Naive B cell (primary cell): Measurements from ENCODE around the gene SCIN. TPM values are rescaled to one million over a fixed set of nuclear protein-coding genes. Genes with fewer than 3 reads are reported as not detected.
"Not testable (repeated sequence)": the region's sequence is repeated elsewhere in the genome, so short reads cannot be mapped to it uniquely, and the experiment has no call there.

Experiments used
- ATAC-seq, 2 donors: fragments of 150-1000 bp; cut with Tn5 transposase; 2 replicates each; pipeline ENCODE4 v1.10.0; 2021; ENCODE audit warnings: low read depth in 2 of 2, mild to moderate bottlenecking in 2 of 2, moderate library complexity in 2 of 2
- DNase-seq: peaks from one replicate; pipeline ENCODE4 v3.0.0; 2022
- H3K27ac Mint-ChIP-seq, 6 donors: one replicate each; pipeline ENCODE4 v1.8.0; 2020 to 2022; ENCODE audit warnings: mild to moderate bottlenecking in 6 of 6, mixed read lengths in 6 of 6, moderate library complexity in 5 of 6, inconsistent platforms in 2 of 6
- H3K27me3 Mint-ChIP-seq, 3 donors: one replicate each; pipeline ENCODE4 v1.8.0; 2021 to 2022; ENCODE audit warnings: mixed read lengths in 3 of 3, mild to moderate bottlenecking in 1 of 3
- H3K36me3 Mint-ChIP-seq, 2 donors: one replicate each; pipeline ENCODE4 v1.8.0; 2020 to 2022; ENCODE audit warnings: mixed read lengths in 2 of 2, inconsistent platforms in 1 of 2, mild to moderate bottlenecking in 1 of 2
- H3K4me1 Mint-ChIP-seq, 3 donors: one replicate each; pipeline ENCODE4 v1.8.0; 2020 to 2022; ENCODE audit warnings: mixed read lengths in 3 of 3, inconsistent platforms in 1 of 3, mild to moderate bottlenecking in 1 of 3, moderate library complexity in 1 of 3
- H3K4me3 Mint-ChIP-seq, 8 donors: one replicate each; pipeline ENCODE4 v1.8.0; 2020 to 2022; ENCODE audit warnings: mild to moderate bottlenecking in 8 of 8, mixed read lengths in 8 of 8, moderate library complexity in 8 of 8, inconsistent platforms in 2 of 8
- H3K9me3 Mint-ChIP-seq, 7 donors: one replicate each; pipeline ENCODE4 v1.8.0; 2020 to 2022; ENCODE audit warnings: mixed read lengths in 7 of 7, mild to moderate bottlenecking in 5 of 7, inconsistent platforms in 2 of 7, moderate library complexity in 1 of 7
- polyA plus RNA-seq, 6 donors: library from polyadenylated mRNA; unstranded; fragments of 300-500 nt; fragmentation: Illumina TruSeq; gene quantifications; one replicate each; pipeline ENCODE4 v1.2.3, GENCODE V29; 2021; ENCODE audit warnings: low read depth in 6 of 6

Gene SCIN
- polyA plus RNA-seq, 6 donors from 2014 or later: 0.11 to 0.48 (median 0.33) TPM; not detected in 3

DNA sequence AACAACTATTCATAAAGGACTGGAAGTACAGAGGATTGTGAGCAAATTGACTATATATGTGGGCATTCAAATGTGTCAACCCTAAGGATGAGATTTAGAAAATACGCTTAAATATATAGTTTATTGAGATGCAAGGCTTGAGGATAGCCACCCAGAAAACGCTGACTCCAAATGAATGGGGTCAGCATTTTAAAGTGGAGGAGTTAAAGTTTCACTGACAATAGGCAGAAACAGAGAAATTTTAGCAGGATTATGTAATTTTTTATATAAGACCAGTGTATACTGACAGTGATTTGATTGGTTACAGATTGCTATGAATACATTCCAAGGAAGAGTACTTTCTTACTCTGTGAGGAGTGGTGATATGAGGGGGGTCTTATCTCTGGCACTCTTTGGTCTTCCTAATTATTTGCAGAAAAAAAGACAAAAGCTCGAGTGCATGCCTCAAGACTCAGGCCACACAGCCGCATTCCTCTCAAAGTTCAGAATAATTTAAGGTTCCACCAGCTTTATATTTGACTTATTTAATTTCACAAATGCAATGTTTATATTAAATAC is 78.3 kb downstream of the SCIN start:
- Mint-ChIP-seq H3K4me3 (no peak overlapping the region), H3K36me3 (no peaks in the 10 kb centered on the region), H3K9me3 (no peaks in the 10 kb centered on the region), H3K27ac (peak overlapping the region in 1 of 6 donors; percentile 39), H3K27me3 (no peaks in the 10 kb centered on the region), H3K4me1 (peaks cover 0 to 1% (median 0%) of the 10 kb centered on the region in 3 donors)
- no peak for DNase-seq
- no peak for ATAC-seq

DNA sequence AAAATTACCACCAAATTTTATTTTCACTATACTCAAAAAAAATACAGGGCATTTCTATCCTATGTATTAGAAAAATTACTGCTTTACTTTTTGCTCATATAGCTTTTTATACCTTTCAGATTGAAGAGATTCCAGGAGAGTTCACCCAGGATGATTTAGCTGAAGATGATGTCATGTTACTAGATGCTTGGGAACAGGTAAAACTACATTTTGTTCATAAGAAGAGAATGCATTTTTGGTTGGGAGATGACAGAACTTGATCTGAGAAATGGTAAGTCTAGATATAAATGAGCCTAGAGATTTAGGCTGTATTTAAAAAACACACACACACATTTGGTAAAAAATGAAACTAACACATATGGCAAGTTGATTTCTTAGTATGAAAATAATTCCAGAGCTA is 78.8 kb downstream of the SCIN start:
- Mint-ChIP-seq H3K4me1 (peaks cover 0 to 1% (median 0%) of the 10 kb centered on the region in 3 donors), H3K27me3 (no peaks in the 10 kb centered on the region), H3K4me3 (no peak overlapping the region), H3K9me3 (no peaks in the 10 kb centered on the region), H3K36me3 (no peaks in the 10 kb centered on the region), H3K27ac (no peak overlapping the region)
- ATAC-seq: no peak
- DNase-seq: no peak

DNA sequence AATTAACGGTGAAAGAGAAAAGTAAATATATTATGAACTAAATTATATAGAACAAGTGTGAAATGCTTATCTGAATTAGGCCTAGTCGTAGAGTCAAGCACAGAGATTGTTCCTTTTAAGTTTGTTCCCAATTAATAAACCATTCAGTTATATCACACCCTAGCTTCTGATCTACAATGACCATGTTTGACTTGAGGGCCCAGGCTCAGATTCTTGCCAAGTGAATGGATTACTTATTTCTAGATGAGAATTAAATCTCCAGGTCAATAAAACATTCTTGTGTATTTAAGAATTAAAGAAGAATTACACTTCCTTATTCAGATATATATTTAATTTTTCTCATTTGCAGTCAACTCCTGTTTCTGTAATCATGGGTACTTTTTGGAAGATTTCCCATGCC is 79.6 kb downstream of the SCIN start:
- DNase-seq (no peak), ATAC-seq (no peak)
- Mint-ChIP-seq H3K4me3 (no peak overlapping the region), H3K4me1 (peaks cover 0 to 1% (median 0%) of the 10 kb centered on the region in 3 donors), H3K27ac (no peak overlapping the region), H3K9me3 (no peaks in the 10 kb centered on the region), H3K36me3 (no peaks in the 10 kb centered on the region), H3K27me3 (no peaks in the 10 kb centered on the region)

- no peak for ATAC-seq
- Mint-ChIP-seq H3K4me3 (no peak overlapping the region), H3K27ac (no peak overlapping the region)
Measured at GRCh38 chr7:12653110-12653509, 82.6 kb downstream of the SCIN start.

GRCh38 chr7:12653518-12653917 is 83.0 kb downstream of the SCIN start:
- Mint-ChIP-seq H3K27ac (no peak overlapping the region), H3K4me3 (no peak overlapping the region), H3K9me3 (no peaks in the 10 kb centered on the region), H3K36me3 (no peaks in the 10 kb centered on the region), H3K4me1 (no peaks in the 10 kb centered on the region), H3K27me3 (no peaks in the 10 kb centered on the region)
- ATAC-seq (no peak), DNase-seq (no peak)

More at GRCh38 chr7:12653110-12653509, 82.6 kb downstream of the SCIN start:
- Mint-ChIP-seq H3K36me3 (no peaks in the 10 kb centered on the region), H3K27me3 (no peaks in the 10 kb centered on the region), H3K9me3 (no peaks in the 10 kb centered on the region), H3K4me1 (no peaks in the 10 kb centered on the region)
- no peak for DNase-seq

GRCh38 chr7:12655161-12655560 is 84.6 kb downstream of the SCIN start:
- Mint-ChIP-seq H3K27me3 (peaks cover 0 to 5% (median 0%) of the 10 kb centered on the region in 3 donors), H3K4me3 (no peak overlapping the region), H3K27ac (no peak overlapping the region), H3K4me1 (no peaks in the 10 kb centered on the region), H3K36me3 (peaks cover 0 to 5% of the 10 kb centered on the region in 2 donors), H3K9me3 (no peaks in the 10 kb centered on the region)
- DNase-seq (no peak), ATAC-seq (no peak)

GRCh38 chr7:12660423-12660822 is 89.9 kb downstream of the SCIN start:
- not testable (repeated sequence) for H3K9me3 Mint-ChIP-seq, H3K4me3 Mint-ChIP-seq, DNase-seq, ATAC-seq, H3K27me3 Mint-ChIP-seq, H3K4me1 Mint-ChIP-seq, H3K36me3 Mint-ChIP-seq
- H3K27ac Mint-ChIP-seq: peak overlapping the region in 2 of 6 donors; percentile 10 to 40

DNA sequence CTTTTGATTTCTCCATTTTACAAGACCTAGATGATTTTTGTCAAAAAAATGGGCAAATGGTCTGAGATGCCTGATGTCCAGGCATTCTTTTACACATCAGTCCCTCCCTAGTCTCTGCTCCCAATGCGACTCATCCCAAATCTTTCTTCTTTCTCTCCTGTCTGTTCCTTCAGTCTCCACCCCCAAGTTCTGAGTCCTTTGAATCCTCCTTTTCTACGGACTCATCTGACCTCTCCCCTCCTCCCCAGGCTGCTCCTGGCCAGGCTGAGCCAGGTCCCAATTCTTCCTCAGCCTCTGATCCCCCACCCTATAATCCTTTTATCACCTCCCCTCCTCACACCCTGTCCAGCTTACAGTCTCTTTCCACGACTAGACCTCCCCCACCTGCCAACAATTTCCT is 90.5 kb downstream of the SCIN start:
- H3K4me1 Mint-ChIP-seq, DNase-seq, H3K36me3 Mint-ChIP-seq, H3K9me3 Mint-ChIP-seq, ATAC-seq, H3K27me3 Mint-ChIP-seq, H3K27ac Mint-ChIP-seq, H3K4me3 Mint-ChIP-seq: not testable (repeated sequence)

DNA sequence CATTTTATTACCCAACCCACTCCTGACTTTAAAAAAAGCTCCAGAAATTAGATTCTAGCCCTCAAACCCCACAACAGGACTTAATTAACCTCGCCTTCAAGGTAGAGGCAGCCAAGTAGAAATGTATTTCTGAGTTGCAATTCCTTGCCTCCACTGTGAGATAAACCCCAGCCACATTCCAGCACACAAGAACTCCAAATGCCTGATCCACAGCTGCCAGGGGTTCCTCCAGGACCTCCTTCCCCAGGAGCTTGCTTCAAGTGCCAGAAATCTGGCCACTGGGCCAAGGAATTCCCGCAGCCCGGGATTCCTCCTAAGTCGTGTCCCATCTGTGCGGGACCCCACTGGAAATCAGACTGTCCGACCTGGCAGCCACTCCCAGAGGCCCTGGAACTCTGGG is 91.1 kb downstream of the SCIN start:
- Mint-ChIP-seq H3K27ac (no peak overlapping the region), H3K36me3 (peaks cover 0 to 5% of the 10 kb centered on the region in 2 donors), H3K27me3 (peaks cover 0 to 5% (median 0%) of the 10 kb centered on the region in 3 donors), H3K4me1 (no peaks in the 10 kb centered on the region), H3K9me3 (no peaks in the 10 kb centered on the region), H3K4me3 (no peak overlapping the region)
- no peak for DNase-seq
- ATAC-seq: no peak

DNA sequence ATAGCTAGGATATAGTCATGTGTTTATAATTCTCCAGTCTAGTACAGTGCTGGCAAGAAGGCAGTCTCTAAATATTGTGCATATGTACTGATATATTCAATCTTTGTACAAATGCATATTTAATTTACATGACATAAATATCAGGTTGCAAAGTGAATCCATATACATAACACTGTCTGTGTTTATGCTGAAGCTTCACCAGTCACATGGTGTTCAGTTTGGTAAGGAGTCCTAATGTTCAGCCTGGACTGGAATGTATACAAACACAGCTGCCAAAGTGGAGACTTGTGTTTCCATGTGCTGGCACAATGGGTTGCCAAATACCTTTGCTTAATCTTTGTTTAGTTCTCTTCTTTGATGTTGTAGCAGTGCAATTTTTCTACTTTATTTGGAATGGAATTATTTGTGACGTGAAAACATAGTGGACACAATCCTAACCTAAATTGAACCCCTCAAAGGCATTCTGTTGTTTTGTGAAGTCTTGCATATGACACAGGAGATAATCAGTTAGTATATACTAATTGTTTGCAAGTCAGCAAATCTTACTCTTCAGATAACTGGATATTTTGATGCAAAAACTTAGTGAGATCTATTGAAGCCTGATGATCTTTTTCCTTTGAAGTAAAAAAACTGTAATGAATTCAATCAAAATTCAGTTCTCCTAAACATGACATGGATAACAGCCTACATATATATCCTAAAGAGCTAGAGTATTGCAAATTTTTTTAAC is 99.6 kb downstream of the SCIN start:
- H3K27ac Mint-ChIP-seq: peak overlapping the region; percentile 28 to 94 (median 81)
- DNase-seq (no peak), ATAC-seq (no peak)
- H3K4me3 Mint-ChIP-seq: peak overlapping the region; percentile 58 to 87 (median 74)
- peaks cover 0 to 4% of the 10 kb centered on the region in 2 donors for H3K36me3 Mint-ChIP-seq
- peaks cover 0 to 7% (median 3%) of the 10 kb centered on the region in 7 donors for H3K9me3 Mint-ChIP-seq
- H3K4me1 Mint-ChIP-seq: peaks cover 38 to 49% (median 40%) of the 10 kb centered on the region in 3 donors
- H3K27me3 Mint-ChIP-seq: no peaks in the 10 kb centered on the region

GRCh38 chr7:12670743-12671520 is 100.4 kb downstream of the SCIN start:
- no peaks in the 10 kb centered on the region for H3K27me3 Mint-ChIP-seq
- H3K4me3 Mint-ChIP-seq: peak overlapping the region; percentile 58 to 87 (median 74)
- peaks cover 42 to 50% (median 43%) of the 10 kb centered on the region in 3 donors for H3K4me1 Mint-ChIP-seq
- H3K9me3 Mint-ChIP-seq: peaks cover 0 to 7% (median 5%) of the 10 kb centered on the region in 7 donors
- peak; percentile 69 to 71 for ATAC-seq
- H3K27ac Mint-ChIP-seq: peak overlapping the region; percentile 2 to 94 (median 73)
- DNase-seq: no peak
- H3K36me3 Mint-ChIP-seq: peaks cover 0 to 4% of the 10 kb centered on the region in 2 donors

- H3K4me3 Mint-ChIP-seq: not testable (repeated sequence)
Measured at GRCh38 chr7:12673436-12673835, 102.9 kb downstream of the SCIN start.

GRCh38 chr7:12674053-12674452 is 103.5 kb downstream of the SCIN start:
- H3K4me1 Mint-ChIP-seq: peaks cover 26 to 32% (median 32%) of the 10 kb centered on the region in 3 donors
- ATAC-seq (no peak), DNase-seq (no peak)
- H3K36me3 Mint-ChIP-seq: peaks cover 0 to 4% of the 10 kb centered on the region in 2 donors
- H3K4me3 Mint-ChIP-seq: peak overlapping the region in 1 of 8 donors; percentile 2
- no peaks in the 10 kb centered on the region for H3K27me3 Mint-ChIP-seq
- H3K9me3 Mint-ChIP-seq: peaks cover 0 to 14% (median 7%) of the 10 kb centered on the region in 7 donors
- H3K27ac Mint-ChIP-seq: peak overlapping the region in 4 of 6 donors; percentile 7 to 70 (median 39)

More at GRCh38 chr7:12673436-12673835, 102.9 kb downstream of the SCIN start:
- H3K9me3 Mint-ChIP-seq: peaks cover 0 to 14% (median 7%) of the 10 kb centered on the region in 7 donors
- H3K4me1 Mint-ChIP-seq: peaks cover 26 to 36% (median 32%) of the 10 kb centered on the region in 3 donors
- not testable (repeated sequence) for H3K36me3 Mint-ChIP-seq, DNase-seq, ATAC-seq, H3K27me3 Mint-ChIP-seq
- peak overlapping the region in 4 of 6 donors; percentile 10 to 83 (median 44) for H3K27ac Mint-ChIP-seq
